RWPE2 (cell line): ENCODE data around the gene VGLL4.

Experiments
- ATAC-seq: fragments of 200-7000 bp; cut with Tn5 transposase; 3 replicates; pipeline ENCODE4 v1.9.1; 2021; ENCODE audit warnings: low read depth
- DNase-seq: peaks from one replicate; pipeline ENCODE4 v3.0.0-alpha.2; 2020; ENCODE audit warnings: low spot score
- H3K27ac ChIP-seq: fragments of 450-650 bp; 2 replicates; pipeline ENCODE4 v1.5.1; 2017; ENCODE audit warnings: mild to moderate bottlenecking; ENCODE audit not compliant: poor library complexity, severe bottlenecking
- H3K27me3 ChIP-seq: fragments of 250-450 bp; sonication (Bioruptor Pico); 2 replicates; pipeline ENCODE4 v1.5.1; 2021; ENCODE audit warnings: mild to moderate bottlenecking, moderate library complexity; ENCODE audit not compliant: insufficient read depth, poor library complexity, severe bottlenecking
- H3K36me3 ChIP-seq: fragments of 250-450 bp; sonication (Bioruptor Pico); 2 replicates; pipeline ENCODE4 v1.5.1; 2020; ENCODE audit warnings: low read depth, mild to moderate bottlenecking, moderate library complexity
- H3K4me1 ChIP-seq: fragments of 250-450 bp; sonication (Bioruptor Pico); 2 replicates; pipeline ENCODE4 v1.5.1; 2021; ENCODE audit warnings: mild to moderate bottlenecking, moderate library complexity; ENCODE audit not compliant: insufficient read depth, poor library complexity, severe bottlenecking
- H3K4me3 ChIP-seq: fragments of 250-450 bp; sonication (Bioruptor Pico); 2 replicates; pipeline ENCODE4 v1.5.1; 2021; ENCODE audit warnings: mild to moderate bottlenecking, moderate library complexity; ENCODE audit not compliant: severe bottlenecking
- H3K9me3 ChIP-seq: fragments of 250-450 bp; sonication (Bioruptor Pico); 2 replicates; pipeline ENCODE4 v1.5.1; 2021; ENCODE audit warnings: mild to moderate bottlenecking, moderate library complexity; ENCODE audit not compliant: severe bottlenecking
- TF ChIP-seq, protein P1 (sequence below): fragments of 450-650 bp; IDR thresholded peaks from one replicate; pipeline ENCODE4 v1.5.1; 2017; ENCODE audit warnings: mild to moderate bottlenecking, moderate library complexity; ENCODE audit not compliant: poor library complexity, severe bottlenecking

Gene VGLL4

DNA sequence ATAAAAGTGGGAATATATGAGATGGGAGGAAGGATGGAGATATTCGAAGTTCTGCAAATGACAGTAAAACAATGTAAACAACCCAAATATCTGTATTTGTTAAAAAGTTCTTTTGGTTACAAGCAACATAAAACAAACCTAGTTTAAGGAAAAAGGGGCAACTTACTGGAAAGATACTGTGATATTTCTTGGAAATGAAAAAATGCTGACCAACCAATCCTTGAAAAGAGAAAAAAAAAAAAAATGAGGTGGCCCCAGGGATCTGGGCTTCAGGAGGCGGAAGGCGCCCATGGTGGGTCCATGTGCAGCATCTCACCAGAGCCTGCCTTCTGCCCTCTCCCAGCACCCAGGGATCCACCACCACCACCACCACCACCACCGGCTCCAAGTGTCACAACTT, 59.1 kb downstream of the VGLL4 start:
- no peak for ATAC-seq
- Histone ChIP-seq H3K27ac (peak overlapping the region; percentile 65), H3K27me3 (no peaks in the 10 kb centered on the region), H3K4me3 (no peak overlapping the region), H3K4me1 (peaks cover 40% of the 10 kb centered on the region), H3K36me3 (no peaks in the 10 kb centered on the region), H3K9me3 (no peaks in the 10 kb centered on the region)
- TF ChIP-seq, protein P1, sequence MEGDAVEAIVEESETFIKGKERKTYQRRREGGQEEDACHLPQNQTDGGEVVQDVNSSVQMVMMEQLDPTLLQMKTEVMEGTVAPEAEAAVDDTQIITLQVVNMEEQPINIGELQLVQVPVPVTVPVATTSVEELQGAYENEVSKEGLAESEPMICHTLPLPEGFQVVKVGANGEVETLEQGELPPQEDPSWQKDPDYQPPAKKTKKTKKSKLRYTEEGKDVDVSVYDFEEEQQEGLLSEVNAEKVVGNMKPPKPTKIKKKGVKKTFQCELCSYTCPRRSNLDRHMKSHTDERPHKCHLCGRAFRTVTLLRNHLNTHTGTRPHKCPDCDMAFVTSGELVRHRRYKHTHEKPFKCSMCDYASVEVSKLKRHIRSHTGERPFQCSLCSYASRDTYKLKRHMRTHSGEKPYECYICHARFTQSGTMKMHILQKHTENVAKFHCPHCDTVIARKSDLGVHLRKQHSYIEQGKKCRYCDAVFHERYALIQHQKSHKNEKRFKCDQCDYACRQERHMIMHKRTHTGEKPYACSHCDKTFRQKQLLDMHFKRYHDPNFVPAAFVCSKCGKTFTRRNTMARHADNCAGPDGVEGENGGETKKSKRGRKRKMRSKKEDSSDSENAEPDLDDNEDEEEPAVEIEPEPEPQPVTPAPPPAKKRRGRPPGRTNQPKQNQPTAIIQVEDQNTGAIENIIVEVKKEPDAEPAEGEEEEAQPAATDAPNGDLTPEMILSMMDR, result no peak
- DNase-seq, result no peak

DNA sequence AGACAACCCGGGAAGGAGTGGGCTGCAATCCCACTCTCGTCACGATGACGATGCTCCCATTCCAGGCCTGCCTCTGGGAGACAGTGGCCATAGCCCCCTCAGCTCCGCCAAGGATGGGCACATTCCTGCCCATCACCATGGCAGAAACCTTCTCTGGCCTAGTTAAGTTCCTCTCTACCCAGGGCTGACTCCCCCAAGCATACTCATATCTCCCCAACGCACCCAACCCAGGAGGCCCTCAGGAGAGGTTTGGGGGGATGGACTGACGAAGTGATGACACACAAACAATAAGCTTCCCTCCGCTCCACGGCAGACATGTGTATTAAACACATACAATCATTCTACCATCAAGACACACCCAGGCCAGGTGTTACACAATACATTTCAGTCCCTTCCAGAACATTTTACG, 60.1 kb downstream of the VGLL4 start:
- TF ChIP-seq, protein P1, result no peak
- Histone ChIP-seq H3K4me1 (peaks cover 40% of the 10 kb centered on the region), H3K36me3 (no peaks in the 10 kb centered on the region), H3K9me3 (no peaks in the 10 kb centered on the region), H3K4me3 (no peak overlapping the region), H3K27ac (peak overlapping the region; percentile 65), H3K27me3 (no peaks in the 10 kb centered on the region)
- DNase-seq, result no peak
- ATAC-seq, result peak; percentile 37

DNA sequence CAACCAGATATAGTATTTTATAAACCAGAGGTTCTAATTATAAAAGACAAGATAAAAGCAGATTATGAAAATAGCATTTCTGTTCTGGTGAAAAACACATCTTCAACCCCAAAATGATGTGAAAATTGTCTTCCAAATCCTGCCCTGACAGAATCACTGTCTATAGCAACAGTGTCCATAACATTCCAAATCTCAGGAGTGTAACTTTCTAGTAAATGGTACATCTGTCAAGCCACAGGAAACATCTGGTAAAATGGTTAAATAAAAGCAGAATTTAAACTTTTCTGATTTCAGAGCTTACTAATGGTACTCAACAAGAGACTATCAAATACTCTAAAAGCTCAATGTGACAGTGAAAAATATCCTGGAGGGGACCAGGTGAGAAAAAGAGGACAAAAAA, 60.5 kb downstream of the VGLL4 start:
- TF ChIP-seq, protein P1, result no peak
- Histone ChIP-seq H3K4me1 (peaks cover 40% of the 10 kb centered on the region), H3K4me3 (no peak overlapping the region), H3K27me3 (no peaks in the 10 kb centered on the region), H3K27ac (peak overlapping the region; percentile 65), H3K36me3 (no peaks in the 10 kb centered on the region), H3K9me3 (no peaks in the 10 kb centered on the region)
- DNase-seq, result no peak
- no peak for ATAC-seq

DNA sequence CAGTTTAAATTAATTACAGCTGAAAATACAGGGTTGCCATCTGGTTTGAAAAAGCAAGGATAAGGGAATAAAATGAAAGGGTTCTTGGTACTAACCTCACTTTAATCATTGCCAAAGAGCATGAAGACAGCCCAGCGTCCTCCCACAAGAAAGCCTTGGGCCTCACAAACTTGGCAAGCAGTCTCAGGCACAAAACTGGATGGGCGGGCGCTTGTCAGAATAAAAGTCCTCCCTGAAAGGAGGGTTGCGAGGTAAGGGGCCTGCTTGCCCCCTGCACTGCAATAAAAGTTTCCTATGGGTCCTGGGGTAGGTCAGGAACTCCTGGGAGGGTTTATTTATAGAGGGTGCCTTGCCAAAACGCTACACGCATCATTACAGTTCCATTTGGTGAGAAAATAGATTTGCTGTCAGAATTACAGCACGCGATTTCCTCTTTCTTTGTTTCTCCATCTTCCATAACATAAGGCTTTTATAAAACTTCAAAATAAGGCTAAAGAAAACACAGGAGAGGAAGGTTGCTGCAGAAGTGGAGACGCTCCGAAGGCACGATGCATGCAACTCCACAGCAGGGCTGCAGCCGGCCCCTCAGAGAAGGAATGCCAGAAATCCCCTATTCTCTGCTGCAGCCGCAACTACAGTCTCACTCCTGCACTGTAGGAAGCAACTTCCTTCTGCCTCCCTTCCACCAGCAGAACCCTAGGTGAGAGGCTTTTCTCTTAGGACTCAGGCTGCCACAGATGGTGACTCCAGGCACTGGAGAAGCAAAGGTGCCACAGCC, 61.3 kb downstream of the VGLL4 start:
- Histone ChIP-seq H3K4me3 (no peak overlapping the region), H3K27ac (peak overlapping the region; percentile 65), H3K9me3 (no peaks in the 10 kb centered on the region), H3K36me3 (no peaks in the 10 kb centered on the region), H3K27me3 (no peaks in the 10 kb centered on the region), H3K4me1 (peaks cover 40% of the 10 kb centered on the region)
- DNase-seq, result no peak
- TF ChIP-seq, protein P1, result no peak
- peak; percentile 79 for ATAC-seq
